OCI-LY7 (cell line): ENCODE data around the gene SPATA21. TPM values are rescaled to one million over a fixed set of nuclear protein-coding genes. Genes with fewer than 3 reads are reported as not detected.

Source experiments
- BruUV-seq: library from RNA; stranded (reverse); fragments of 400-500 nt; replicated peaks from 2 replicates; lab custom pipeline; 2021; lab: Mats Ljungman, UMichigan
- CTCF ChIA-PET: fragments of 300-600 bp; sonication (Branson Sonifier 250); formaldehyde crosslinking; loops from one replicate; lab custom pipeline; 2022; ENCODE audit warnings: antibody characterized with exemption; ENCODE audit not compliant: unreplicated experiment; lab: Charles Lee
- POLR2A ChIA-PET: fragments of 300-600 bp; sonication (Branson Sonifier 250); formaldehyde crosslinking; loops from one replicate; lab custom pipeline; 2022; ENCODE audit warnings: antibody characterized with exemption; lab: Charles Lee
- DNase-seq: peaks from one replicate; pipeline ENCODE4 v3.0.0-alpha.2; 2015; ENCODE audit warnings: low spot score
- H2AFZ ChIP-seq: fragments of 200-600 bp; sonication (generic), shearing (Covaris generic); 2 replicates; pipeline ENCODE4 v1.6.1; 2014; ENCODE audit warnings: mild to moderate bottlenecking, antibody characterized with exemption, low read length, moderate library complexity
- H3K27ac ChIP-seq: fragments of 200-600 bp; sonication (generic); 2 replicates; pipeline ENCODE4 v1.5.1; 2014; ENCODE audit warnings: mixed run types, low read depth, mild to moderate bottlenecking, moderate library complexity, low read length, inconsistent platforms; ENCODE audit not compliant: poor library complexity, severe bottlenecking
- H3K36me3 ChIP-seq: fragments of 200-600 bp; sonication (generic); 2 replicates; pipeline ENCODE4 v1.6.1; 2014; ENCODE audit warnings: mild to moderate bottlenecking, antibody characterized with exemption, low read length, moderate library complexity, mixed read lengths; ENCODE audit not compliant: insufficient read depth
- H3K4me1 ChIP-seq: fragments of 200-600 bp; sonication (generic); 2 replicates; pipeline ENCODE4 v1.5.1; 2014; ENCODE audit warnings: mild to moderate bottlenecking, low read length; ENCODE audit not compliant: insufficient read depth, poor library complexity, severe bottlenecking
- H3K4me2 ChIP-seq: fragments of 200-600 bp; sonication (generic); 2 replicates; pipeline ENCODE4 v1.6.1; 2014; ENCODE audit warnings: mild to moderate bottlenecking, low read length
- H3K4me3 ChIP-seq: fragments of 200-600 bp; sonication (generic); 2 replicates; pipeline ENCODE4 v1.5.1; 2014; ENCODE audit warnings: mild to moderate bottlenecking, low read depth, low read length; ENCODE audit not compliant: poor library complexity, severe bottlenecking
- H3K79me2 ChIP-seq: fragments of 200-600 bp; sonication (generic); 2 replicates; pipeline ENCODE4 v1.6.1; 2016; ENCODE audit warnings: low read depth, mild to moderate bottlenecking, low read length, moderate library complexity, mixed read lengths; ENCODE audit not compliant: insufficient read depth
- H3K9me2 ChIP-seq: fragments of 200-600 bp; sonication (generic); 2 replicates; pipeline ENCODE4 v1.6.1; 2016; ENCODE audit warnings: mild to moderate bottlenecking, low read length, mixed read lengths; ENCODE audit not compliant: insufficient read depth
- H3K9me3 ChIP-seq: fragments of 200-600 bp; sonication (generic); 2 replicates; pipeline ENCODE4 v1.6.1; 2014; ENCODE audit warnings: mild to moderate bottlenecking, mixed run types, low read length, mixed read lengths
- H4K20me1 ChIP-seq: fragments of 200-600 bp; sonication (generic); 2 replicates; pipeline ENCODE4 v1.6.1; 2014; ENCODE audit warnings: mild to moderate bottlenecking, antibody characterized with exemption, low read length, moderate library complexity, mixed read lengths; ENCODE audit not compliant: insufficient read depth
- CTCF ChIP-seq: fragments of 200-600 bp; sonication (generic); conservative IDR thresholded peaks from 2 replicates; pipeline ENCODE4 v1.5.1; 2014; ENCODE audit warnings: mild to moderate bottlenecking, antibody characterized with exemption, low read length, moderate library complexity, mixed read lengths
- EZH2phosphoT487 ChIP-seq: fragments of 200-600 bp; sonication (generic); IDR thresholded peaks from 2 replicates; pipeline ENCODE4 v1.6.1; 2018; ENCODE audit warnings: low read depth, borderline replicate concordance, mild to moderate bottlenecking, mixed run types, antibody characterized with exemption, low read length, moderate library complexity, mixed read lengths
- intact Hi-C: fragments of 100-400 bp; cut with micrococcal nuclease; formaldehyde crosslinking; loops from one replicate; pipeline ENCODE4 v1.10.0; 2022; ENCODE audit not compliant: unreplicated experiment
- total RNA-seq, 2 experiments: library from RNA; depleted of rRNA in 1 of 2; stranded (reverse); fragments of >200 nt in 1 of 2; shearing (Covaris generic) in 1 of 2; gene quantifications; 2 replicates each; pipeline ENCODE4 v1.2.3, GENCODE V29; 2014 to 2022

The SPATA21 gene
- total RNA-seq, 2 experiments from 2014 or later: 0.40 TPM; not detected in 1

DNA sequence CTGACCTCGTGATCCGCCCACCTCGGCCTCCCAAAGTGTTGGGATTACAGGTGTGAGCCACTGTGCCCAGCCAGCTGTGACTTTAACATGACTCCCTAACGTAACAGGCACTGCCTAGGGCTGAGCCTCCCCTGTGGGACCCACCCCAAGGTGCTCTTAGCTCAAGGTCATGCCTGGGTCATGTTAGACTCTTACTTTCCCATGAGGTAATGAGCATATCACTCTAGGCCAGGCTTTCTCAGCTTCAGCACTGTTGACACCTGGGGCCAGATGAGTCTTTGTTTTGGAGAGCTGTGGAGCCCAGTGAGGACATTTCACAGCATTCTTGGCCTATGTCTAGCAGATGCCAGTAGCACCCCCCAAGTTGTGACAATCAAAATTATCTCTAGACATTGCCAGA lies 7.8 kb upstream of the SPATA21 start:
- TF ChIP-seq CTCF: no peak
- no peak for TF ChIP-seq EZH2phosphoT487

DNA sequence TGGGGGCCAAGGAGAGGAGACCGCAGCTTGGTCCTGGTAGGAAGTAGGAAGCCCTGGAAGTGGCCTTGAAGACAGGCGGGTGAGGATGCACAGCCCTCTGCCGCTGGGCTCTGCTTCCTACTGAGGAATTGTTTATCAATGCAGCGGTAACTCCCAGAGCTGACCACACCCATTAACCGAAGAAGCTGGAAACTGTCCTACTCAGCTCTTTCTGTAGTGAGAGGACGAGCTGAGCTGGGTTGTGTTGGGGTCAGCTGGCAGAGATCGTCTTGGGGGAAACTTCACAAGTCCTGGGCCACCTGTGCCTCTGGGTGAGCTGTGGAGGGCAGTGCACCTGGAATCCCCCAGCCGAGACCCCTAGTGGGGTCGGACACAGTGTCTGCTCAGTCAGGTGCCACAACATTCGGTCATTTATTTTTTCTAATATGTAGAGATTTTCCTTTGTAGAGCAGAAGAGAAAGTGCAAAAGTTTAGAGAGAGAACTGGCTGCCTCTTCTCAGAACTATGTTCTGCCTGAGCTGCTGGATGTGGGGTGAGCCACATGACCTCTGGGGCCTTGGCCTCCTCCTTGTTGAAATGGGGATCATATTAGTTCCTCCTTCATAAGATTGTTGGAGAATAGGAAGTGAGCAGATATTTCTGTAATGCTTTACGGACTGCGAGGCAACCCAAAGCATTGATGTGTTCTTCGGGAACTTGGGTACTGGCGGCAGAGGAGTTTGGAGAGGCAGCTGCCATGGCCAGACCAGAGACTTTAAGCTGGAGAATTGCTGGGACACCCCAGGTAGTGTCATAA lies 6.9 kb upstream of the SPATA21 start:
- intact Hi-C loops: loop anchor here (5.0 kb wide), 1 partner anchor 53 kb away; no protein-coding TSS in a partner anchor
- Histone ChIP-seq H3K36me3 (peaks cover 54% of the 10 kb centered on the region), H2AFZ (no peak overlapping the region), H3K4me3 (no peak overlapping the region), H3K79me2 (peaks cover 22% of the 10 kb centered on the region), H3K4me1 (peaks cover 27% of the 10 kb centered on the region), H3K9me3 (no peaks in the 10 kb centered on the region), H3K9me2 (no peaks in the 10 kb centered on the region), H3K4me2 (no peak overlapping the region), H4K20me1 (no peaks in the 10 kb centered on the region), H3K27ac (no peak overlapping the region)
- TF ChIP-seq CTCF (no peak), EZH2phosphoT487 (no peak)
- no TSS peak for BruUV-seq
- no peak for DNase-seq
- POLR2A ChIA-PET: interaction anchor here (0.9 kb wide), 1 partner anchor 23 kb away, joined by 4 read pairs; no protein-coding TSS in a partner anchor
- CTCF ChIA-PET: no interaction called here

More for the DNA sequence above, 7.8 kb upstream of the SPATA21 start:
- H3K4me3 ChIP-seq: no peak overlapping the region
- H3K4me1 ChIP-seq: peaks cover 27% of the 10 kb centered on the region
- H4K20me1 ChIP-seq: no peaks in the 10 kb centered on the region
- H3K9me3 ChIP-seq: no peaks in the 10 kb centered on the region
- no peaks in the 10 kb centered on the region for H3K9me2 ChIP-seq
- no peak for DNase-seq
- H3K79me2 ChIP-seq: peaks cover 22% of the 10 kb centered on the region
- intact Hi-C loops: no loop called here
- POLR2A ChIA-PET: interaction anchor here (0.9 kb wide), 1 partner anchor 24 kb away, joined by 4 read pairs; no protein-coding TSS in a partner anchor
- H3K4me2 ChIP-seq: no peak overlapping the region
- no TSS peak for BruUV-seq
- peaks cover 63% of the 10 kb centered on the region for H3K36me3 ChIP-seq
- no peak overlapping the region for H2AFZ ChIP-seq
- CTCF ChIA-PET: no interaction called here
- H3K27ac ChIP-seq: no peak overlapping the region

DNA sequence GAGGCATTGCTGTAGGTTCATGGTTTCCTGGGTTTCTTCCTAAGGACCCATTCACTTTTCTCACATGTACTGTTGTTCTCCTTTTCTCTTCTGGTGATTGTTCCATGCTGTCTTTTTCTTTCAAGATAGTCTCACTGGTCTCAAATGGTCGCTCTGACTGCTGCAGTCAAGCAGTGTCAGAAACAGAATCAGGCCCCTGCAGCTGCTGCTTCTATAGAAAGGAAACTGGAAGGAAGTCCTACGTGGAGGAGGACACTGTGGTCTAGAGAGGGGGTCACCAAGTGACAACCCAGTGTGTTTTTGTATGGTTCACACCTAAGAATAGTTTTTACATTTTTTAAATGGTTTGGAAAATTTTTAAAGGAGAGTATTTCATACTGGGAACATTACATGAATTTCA lies 5.7 kb upstream of the SPATA21 start:
- intact Hi-C loops: loop anchor here (5.0 kb wide), 1 partner anchor 54 kb away; no protein-coding TSS in a partner anchor
- Histone ChIP-seq H4K20me1 (no peaks in the 10 kb centered on the region), H3K79me2 (peaks cover 22% of the 10 kb centered on the region), H2AFZ (no peak overlapping the region), H3K4me3 (peak overlapping the region; percentile 94), H3K9me2 (no peaks in the 10 kb centered on the region), H3K27ac (peak overlapping the region; percentile 41), H3K4me2 (peak overlapping the region; percentile 95), H3K4me1 (peaks cover 27% of the 10 kb centered on the region), H3K36me3 (peaks cover 42% of the 10 kb centered on the region), H3K9me3 (no peaks in the 10 kb centered on the region)
- DNase-seq: peak; percentile 20
- no TSS peak for BruUV-seq
- no peak for TF ChIP-seq EZH2phosphoT487
- TF ChIP-seq CTCF: no peak
- CTCF ChIA-PET: no interaction called here
- POLR2A ChIA-PET: no interaction called here
